ENCODE measurements around the gene GORASP1.

DNA sequence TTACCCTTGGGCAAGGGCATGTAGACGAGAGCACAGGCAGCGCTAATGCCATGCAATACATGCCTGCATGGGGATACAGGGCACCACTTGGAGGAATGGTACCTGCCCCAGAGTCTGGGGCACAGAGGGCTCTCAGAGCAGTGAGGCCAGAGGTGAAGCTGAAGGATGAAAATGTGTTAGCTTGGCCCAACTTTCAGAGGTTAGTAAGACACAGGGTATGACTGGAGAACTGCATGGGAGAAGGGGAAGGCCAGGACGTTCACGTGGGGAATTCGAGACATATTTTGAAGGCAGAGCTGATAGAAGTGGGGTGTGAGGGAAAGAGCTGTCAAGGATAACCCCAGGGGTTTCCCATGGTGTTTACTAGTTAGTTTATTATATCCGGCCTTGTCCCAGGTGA lies 26.4 kb upstream of the GORASP1 start:
- TF ChIP-seq, protein P1, sequence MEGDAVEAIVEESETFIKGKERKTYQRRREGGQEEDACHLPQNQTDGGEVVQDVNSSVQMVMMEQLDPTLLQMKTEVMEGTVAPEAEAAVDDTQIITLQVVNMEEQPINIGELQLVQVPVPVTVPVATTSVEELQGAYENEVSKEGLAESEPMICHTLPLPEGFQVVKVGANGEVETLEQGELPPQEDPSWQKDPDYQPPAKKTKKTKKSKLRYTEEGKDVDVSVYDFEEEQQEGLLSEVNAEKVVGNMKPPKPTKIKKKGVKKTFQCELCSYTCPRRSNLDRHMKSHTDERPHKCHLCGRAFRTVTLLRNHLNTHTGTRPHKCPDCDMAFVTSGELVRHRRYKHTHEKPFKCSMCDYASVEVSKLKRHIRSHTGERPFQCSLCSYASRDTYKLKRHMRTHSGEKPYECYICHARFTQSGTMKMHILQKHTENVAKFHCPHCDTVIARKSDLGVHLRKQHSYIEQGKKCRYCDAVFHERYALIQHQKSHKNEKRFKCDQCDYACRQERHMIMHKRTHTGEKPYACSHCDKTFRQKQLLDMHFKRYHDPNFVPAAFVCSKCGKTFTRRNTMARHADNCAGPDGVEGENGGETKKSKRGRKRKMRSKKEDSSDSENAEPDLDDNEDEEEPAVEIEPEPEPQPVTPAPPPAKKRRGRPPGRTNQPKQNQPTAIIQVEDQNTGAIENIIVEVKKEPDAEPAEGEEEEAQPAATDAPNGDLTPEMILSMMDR (IDR thresholded peaks at IDR 0.05) = no peak
- no peak for TF ChIP-seq POLR2A (IDR thresholded peaks at IDR 0.05)
